ENCODE measurements around the gene RBL1. TPM values are rescaled to one million over a fixed set of nuclear protein-coding genes. Genes with fewer than 3 reads are reported as not detected.
"Not testable (repeated sequence)": the region's sequence is repeated elsewhere in the genome, so short reads cannot be mapped to it uniquely, and the experiment has no call there.

RBL1 gene
- total RNA-seq, 1 donor from 2014 or later: 1.9 TPM

DNA sequence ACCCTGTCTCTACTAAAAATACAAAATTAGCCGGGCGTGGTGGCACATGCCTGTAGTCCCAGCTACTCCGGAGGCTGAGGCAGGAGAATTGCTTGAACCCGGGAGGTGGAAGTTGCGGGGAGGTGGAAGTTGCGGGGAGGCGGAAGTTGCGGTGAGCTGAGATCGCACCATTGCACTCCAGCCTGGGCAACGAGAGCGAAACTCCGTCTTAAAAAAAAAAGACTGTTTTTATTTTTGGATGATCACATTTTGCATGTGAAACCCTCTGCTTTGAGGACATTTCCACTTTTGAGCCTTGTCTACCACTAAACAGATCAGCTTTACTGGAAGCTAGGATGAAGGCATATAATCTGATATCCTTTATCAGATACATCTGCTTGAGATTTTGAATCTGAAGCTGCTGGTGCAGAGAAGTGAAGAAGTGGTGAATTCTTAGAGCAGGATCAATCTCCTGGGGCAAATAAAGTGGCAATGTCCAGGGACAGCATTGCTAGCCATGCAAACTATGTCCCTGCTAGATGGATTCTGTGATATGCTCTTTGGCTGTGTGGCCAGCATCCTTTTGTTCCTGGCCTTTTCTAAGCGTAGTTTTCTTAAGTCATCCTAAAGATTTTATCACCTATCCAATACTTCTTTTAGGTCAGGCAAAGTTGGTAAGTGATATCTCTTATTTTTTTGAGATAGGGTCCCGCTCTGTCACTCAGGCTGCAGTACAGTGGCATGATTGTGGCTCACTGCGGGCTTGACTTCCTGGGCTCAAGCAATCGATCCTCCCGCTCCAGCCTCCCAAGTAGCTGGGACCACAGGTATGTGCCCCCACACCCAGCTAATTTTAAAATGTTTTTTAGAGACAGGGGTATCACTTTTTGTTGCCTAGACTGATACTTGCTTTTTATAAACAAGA, 23.3 kb downstream of the RBL1 start:
- TF ChIP-seq, protein P1, sequence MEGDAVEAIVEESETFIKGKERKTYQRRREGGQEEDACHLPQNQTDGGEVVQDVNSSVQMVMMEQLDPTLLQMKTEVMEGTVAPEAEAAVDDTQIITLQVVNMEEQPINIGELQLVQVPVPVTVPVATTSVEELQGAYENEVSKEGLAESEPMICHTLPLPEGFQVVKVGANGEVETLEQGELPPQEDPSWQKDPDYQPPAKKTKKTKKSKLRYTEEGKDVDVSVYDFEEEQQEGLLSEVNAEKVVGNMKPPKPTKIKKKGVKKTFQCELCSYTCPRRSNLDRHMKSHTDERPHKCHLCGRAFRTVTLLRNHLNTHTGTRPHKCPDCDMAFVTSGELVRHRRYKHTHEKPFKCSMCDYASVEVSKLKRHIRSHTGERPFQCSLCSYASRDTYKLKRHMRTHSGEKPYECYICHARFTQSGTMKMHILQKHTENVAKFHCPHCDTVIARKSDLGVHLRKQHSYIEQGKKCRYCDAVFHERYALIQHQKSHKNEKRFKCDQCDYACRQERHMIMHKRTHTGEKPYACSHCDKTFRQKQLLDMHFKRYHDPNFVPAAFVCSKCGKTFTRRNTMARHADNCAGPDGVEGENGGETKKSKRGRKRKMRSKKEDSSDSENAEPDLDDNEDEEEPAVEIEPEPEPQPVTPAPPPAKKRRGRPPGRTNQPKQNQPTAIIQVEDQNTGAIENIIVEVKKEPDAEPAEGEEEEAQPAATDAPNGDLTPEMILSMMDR (IDR thresholded peaks at IDR 0.05): no peak
- no peaks in the 10 kb centered on the region for H3K9me3 ChIP-seq
- no peak for DNase-seq (ENCODE audit: low spot score in 2 of 2)
- H3K4me3 ChIP-seq: no peak overlapping the region
- H3K27ac ChIP-seq: no peak overlapping the region
- H3K27me3 ChIP-seq: no peaks in the 10 kb centered on the region
- no peaks in the 10 kb centered on the region for H3K4me1 ChIP-seq
- intact Hi-C loops (cut with DNase I): no loop called here
- H3K36me3 ChIP-seq: no peaks in the 10 kb centered on the region

DNA sequence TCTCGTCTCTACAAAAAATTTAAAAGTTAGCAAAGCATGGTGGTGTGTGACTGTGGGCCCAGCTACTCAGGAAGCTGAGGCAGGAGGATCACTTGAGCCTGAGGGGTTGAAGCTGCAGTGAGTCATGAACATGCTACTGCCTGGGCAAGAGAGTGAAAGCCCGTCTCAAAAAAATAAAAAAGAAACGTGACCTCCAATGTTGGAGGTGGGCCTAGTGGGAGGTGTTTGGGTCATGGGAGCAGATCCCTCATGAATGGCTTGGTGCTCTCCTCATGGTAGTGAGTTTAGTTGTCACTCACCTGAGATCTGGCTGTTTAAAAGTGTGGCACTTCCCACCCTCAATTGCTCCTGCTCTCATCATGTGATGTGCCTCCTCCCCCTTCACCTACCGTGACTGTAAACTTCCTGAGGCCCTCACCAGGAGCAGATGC, 24.3 kb downstream of the RBL1 start:
- no peaks in the 10 kb centered on the region for H3K4me1 ChIP-seq
- H3K9me3 ChIP-seq: no peaks in the 10 kb centered on the region
- intact Hi-C loops (cut with DNase I): no loop called here
- TF ChIP-seq, protein P1 (IDR thresholded peaks at IDR 0.05): no peak
- no peaks in the 10 kb centered on the region for H3K27me3 ChIP-seq
- H3K27ac ChIP-seq: no peak overlapping the region
- DNase-seq (ENCODE audit: low spot score in 2 of 2): no peak
- H3K36me3 ChIP-seq: peaks cover 1 to 3% of the 10 kb centered on the region in 2 donors
- H3K4me3 ChIP-seq: no peak overlapping the region

DNA sequence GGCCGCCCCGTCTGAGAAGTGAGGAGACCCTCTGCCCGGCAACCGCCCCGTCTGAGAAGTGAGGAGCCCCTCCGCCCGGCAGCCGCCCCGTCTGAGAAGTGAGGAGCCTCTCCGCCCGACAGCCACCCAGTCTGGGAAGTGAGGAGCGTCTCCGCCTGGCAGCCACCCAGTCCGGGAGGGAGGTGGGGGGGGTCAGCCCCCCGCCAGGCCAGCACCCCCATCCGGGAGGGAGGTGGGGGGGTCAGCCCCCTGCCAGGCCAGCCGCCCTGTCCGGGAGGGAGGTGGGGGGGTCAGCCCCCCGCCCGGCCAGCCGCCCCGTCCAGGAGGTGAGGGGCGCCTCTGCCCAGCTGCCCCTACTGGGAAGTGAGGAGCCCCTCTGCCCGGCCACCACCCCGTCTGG, 26.2 kb downstream of the RBL1 start:
- H3K9me3 ChIP-seq; H3K27me3 ChIP-seq; H3K27ac ChIP-seq; DNase-seq (ENCODE audit: low spot score in 2 of 2); intact Hi-C loops (cut with DNase I); H3K4me1 ChIP-seq; H3K4me3 ChIP-seq: not testable (repeated sequence)
- peaks cover 6 to 20% of the 10 kb centered on the region in 2 donors for H3K36me3 ChIP-seq

DNA sequence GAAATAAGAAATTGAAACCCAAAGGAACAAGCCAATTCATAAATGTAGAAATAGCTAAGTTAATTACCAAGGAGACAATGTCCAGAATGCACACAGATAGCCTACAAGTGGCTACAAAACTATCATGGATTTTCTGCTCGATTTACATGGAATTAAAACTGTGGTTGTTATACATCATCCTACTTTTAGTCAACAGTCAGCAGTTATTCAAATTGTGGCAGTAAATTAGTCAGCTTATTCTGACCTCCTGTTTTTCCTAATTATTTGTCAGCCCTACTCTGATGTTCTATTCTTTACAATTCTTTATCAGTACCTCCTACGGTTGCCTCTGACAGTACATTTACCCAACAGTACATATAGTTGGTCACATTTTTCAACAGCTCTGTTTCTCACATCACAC, 29.6 kb downstream of the RBL1 start:
- Histone ChIP-seq H3K4me3 (no peak overlapping the region), H3K27me3 (no peaks in the 10 kb centered on the region), H3K27ac (no peak overlapping the region), H3K4me1 (no peaks in the 10 kb centered on the region), H3K9me3 (no peaks in the 10 kb centered on the region), H3K36me3 (peaks cover 6 to 30% of the 10 kb centered on the region in 2 donors)
- intact Hi-C loops (cut with DNase I): no loop called here
- TF ChIP-seq, protein P1 (IDR thresholded peaks at IDR 0.05): no peak
- no peak for DNase-seq (ENCODE audit: low spot score in 2 of 2)

DNA sequence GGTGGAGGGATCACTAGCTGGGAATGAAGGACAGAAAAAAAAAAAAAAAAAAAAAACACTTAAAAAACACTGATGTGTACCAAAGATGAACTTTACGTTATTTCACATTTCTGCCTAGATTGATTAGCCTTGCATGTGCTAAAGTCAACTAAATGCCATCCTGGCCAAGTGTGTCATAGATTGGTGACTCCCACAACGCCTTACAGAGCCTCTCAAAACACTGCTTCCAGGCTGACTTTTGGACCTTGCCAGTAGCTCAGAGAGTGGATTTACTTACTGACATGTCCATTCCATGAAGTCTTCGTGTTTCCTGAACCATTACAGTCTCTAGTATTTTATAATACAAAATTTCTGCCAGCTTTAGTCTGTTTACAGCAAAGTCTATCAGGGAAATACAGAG, 40.5 kb downstream of the RBL1 start:
- intact Hi-C loops (cut with DNase I): no loop called here
- Histone ChIP-seq H3K9me3 (no peaks in the 10 kb centered on the region), H3K27me3 (no peaks in the 10 kb centered on the region), H3K27ac (no peak overlapping the region), H3K4me1 (no peaks in the 10 kb centered on the region), H3K4me3 (no peak overlapping the region), H3K36me3 (peaks cover 21 to 42% of the 10 kb centered on the region in 2 donors)
- no peak for DNase-seq (ENCODE audit: low spot score in 2 of 2)
- TF ChIP-seq, protein P1 (IDR thresholded peaks at IDR 0.05): no peak

DNA sequence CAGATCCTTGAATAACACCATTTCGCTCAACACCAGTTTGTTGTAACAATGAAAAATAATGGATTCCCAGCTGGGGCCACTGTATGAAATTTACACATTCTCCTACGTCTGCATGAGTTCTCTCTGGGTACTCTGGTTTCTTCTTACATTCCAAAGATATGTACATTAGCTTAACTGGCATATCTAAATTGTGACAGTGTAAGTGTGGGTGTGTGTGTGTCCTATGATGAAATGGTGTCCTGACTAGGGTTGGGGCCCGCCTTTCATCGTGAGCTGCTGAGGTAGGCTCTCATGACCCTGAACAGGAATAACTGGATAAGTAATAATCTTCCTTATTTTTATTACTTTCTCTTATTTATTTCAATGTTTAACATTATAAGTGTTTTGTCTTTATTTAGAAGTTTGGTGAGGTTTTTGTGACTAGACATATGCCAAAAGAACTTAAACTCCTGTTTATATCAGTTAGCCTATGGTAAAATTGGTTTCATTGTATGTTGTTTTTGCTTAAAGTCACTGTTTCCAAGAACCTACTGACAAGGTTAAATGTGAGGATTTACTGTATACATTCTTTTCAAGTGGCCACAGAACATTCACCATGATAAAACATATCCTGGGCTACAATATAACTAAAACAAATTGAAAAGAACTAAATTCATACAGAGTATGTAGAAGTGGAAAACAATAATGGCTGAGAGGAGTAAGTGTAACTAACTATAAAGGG, 42.4 kb downstream of the RBL1 start:
- DNase-seq (ENCODE audit: low spot score in 2 of 2): no peak
- Histone ChIP-seq H3K9me3 (no peaks in the 10 kb centered on the region), H3K36me3 (peaks cover 23 to 32% of the 10 kb centered on the region in 2 donors), H3K27me3 (no peaks in the 10 kb centered on the region), H3K27ac (no peak overlapping the region), H3K4me1 (no peaks in the 10 kb centered on the region), H3K4me3 (no peak overlapping the region)
- intact Hi-C loops (cut with DNase I): no loop called here
- TF ChIP-seq, protein P1 (IDR thresholded peaks at IDR 0.05): no peak
